Measurements from ENCODE around the gene MAPT. TPM values are rescaled to one million over a fixed set of nuclear protein-coding genes. Genes with fewer than 3 reads are reported as not detected.

MAPT gene
- total RNA-seq, 1 donor from 2014 or later: 2.9 TPM

DNA sequence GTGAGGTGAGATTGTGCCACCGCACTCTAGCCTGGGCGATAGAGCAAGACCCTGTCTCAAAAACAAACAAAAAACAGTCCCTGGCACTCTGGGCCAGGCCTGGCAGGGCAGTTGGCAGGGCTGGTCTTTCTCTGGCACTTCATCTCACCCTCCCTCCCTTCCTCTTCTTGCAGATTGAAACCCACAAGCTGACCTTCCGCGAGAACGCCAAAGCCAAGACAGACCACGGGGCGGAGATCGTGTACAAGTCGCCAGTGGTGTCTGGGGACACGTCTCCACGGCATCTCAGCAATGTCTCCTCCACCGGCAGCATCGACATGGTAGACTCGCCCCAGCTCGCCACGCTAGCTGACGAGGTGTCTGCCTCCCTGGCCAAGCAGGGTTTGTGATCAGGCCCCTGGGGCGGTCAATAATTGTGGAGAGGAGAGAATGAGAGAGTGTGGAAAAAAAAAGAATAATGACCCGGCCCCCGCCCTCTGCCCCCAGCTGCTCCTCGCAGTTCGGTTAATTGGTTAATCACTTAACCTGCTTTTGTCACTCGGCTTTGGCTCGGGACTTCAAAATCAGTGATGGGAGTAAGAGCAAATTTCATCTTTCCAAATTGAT, 129.5 kb downstream of the MAPT start:
- DNase-seq (ENCODE audit: low spot score): no peak
- Mint-ChIP-seq H3K4me1 (ENCODE audit: low read depth) (peaks cover 6% of the 10 kb centered on the region), H3K27me3 (ENCODE audit: low read depth) (no peaks in the 10 kb centered on the region), H3K27ac (ENCODE audit: unreplicated experiment) (no peak overlapping the region), H3K36me3 (ENCODE audit: low read depth) (peaks cover 14% of the 10 kb centered on the region), H3K9me3 (ENCODE audit: low read depth) (no peaks in the 10 kb centered on the region), H3K4me3 (ENCODE audit: unreplicated experiment) (no peak overlapping the region)
- TF ChIP-seq, protein P1, sequence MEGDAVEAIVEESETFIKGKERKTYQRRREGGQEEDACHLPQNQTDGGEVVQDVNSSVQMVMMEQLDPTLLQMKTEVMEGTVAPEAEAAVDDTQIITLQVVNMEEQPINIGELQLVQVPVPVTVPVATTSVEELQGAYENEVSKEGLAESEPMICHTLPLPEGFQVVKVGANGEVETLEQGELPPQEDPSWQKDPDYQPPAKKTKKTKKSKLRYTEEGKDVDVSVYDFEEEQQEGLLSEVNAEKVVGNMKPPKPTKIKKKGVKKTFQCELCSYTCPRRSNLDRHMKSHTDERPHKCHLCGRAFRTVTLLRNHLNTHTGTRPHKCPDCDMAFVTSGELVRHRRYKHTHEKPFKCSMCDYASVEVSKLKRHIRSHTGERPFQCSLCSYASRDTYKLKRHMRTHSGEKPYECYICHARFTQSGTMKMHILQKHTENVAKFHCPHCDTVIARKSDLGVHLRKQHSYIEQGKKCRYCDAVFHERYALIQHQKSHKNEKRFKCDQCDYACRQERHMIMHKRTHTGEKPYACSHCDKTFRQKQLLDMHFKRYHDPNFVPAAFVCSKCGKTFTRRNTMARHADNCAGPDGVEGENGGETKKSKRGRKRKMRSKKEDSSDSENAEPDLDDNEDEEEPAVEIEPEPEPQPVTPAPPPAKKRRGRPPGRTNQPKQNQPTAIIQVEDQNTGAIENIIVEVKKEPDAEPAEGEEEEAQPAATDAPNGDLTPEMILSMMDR (IDR thresholded peaks at IDR 0.05): no peak

DNA sequence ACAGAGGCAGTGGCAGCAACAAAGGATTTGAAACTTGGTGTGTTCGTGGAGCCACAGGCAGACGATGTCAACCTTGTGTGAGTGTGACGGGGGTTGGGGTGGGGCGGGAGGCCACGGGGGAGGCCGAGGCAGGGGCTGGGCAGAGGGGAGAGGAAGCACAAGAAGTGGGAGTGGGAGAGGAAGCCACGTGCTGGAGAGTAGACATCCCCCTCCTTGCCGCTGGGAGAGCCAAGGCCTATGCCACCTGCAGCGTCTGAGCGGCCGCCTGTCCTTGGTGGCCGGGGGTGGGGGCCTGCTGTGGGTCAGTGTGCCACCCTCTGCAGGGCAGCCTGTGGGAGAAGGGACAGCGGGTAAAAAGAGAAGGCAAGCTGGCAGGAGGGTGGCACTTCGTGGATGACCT, 130.2 kb downstream of the MAPT start:
- Mint-ChIP-seq H3K4me3 (ENCODE audit: unreplicated experiment) (no peak overlapping the region), H3K9me3 (ENCODE audit: low read depth) (no peaks in the 10 kb centered on the region), H3K4me1 (ENCODE audit: low read depth) (peaks cover 6% of the 10 kb centered on the region), H3K36me3 (ENCODE audit: low read depth) (peaks cover 19% of the 10 kb centered on the region), H3K27ac (ENCODE audit: unreplicated experiment) (no peak overlapping the region), H3K27me3 (ENCODE audit: low read depth) (no peaks in the 10 kb centered on the region)
- DNase-seq (ENCODE audit: low spot score): no peak
- TF ChIP-seq, protein P1 (IDR thresholded peaks at IDR 0.05): no peak

GRCh38 chr17:46025060-46025459, 130.7 kb downstream of the MAPT start:
- Mint-ChIP-seq H3K36me3 (ENCODE audit: low read depth) (peaks cover 19% of the 10 kb centered on the region), H3K27ac (ENCODE audit: unreplicated experiment) (no peak overlapping the region), H3K4me3 (ENCODE audit: unreplicated experiment) (no peak overlapping the region), H3K27me3 (ENCODE audit: low read depth) (no peaks in the 10 kb centered on the region), H3K9me3 (ENCODE audit: low read depth) (no peaks in the 10 kb centered on the region), H3K4me1 (ENCODE audit: low read depth) (peaks cover 6% of the 10 kb centered on the region)
- TF ChIP-seq, protein P1 (IDR thresholded peaks at IDR 0.05): no peak
- DNase-seq (ENCODE audit: low spot score): no peak

DNA sequence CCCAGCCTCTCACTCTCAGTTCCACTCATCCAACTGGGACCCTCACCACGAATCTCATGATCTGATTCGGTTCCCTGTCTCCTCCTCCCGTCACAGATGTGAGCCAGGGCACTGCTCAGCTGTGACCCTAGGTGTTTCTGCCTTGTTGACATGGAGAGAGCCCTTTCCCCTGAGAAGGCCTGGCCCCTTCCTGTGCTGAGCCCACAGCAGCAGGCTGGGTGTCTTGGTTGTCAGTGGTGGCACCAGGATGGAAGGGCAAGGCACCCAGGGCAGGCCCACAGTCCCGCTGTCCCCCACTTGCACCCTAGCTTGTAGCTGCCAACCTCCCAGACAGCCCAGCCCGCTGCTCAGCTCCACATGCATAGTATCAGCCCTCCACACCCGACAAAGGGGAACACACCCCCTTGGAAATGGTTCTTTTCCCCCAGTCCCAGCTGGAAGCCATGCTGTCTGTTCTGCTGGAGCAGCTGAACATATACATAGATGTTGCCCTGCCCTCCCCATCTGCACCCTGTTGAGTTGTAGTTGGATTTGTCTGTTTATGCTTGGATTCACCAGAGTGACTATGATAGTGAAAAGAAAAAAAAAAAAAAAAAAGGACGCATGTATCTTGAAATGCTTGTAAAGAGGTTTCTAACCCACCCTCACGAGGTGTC, 131.3 kb downstream of the MAPT start:
- no peaks in the 10 kb centered on the region for H3K27me3 Mint-ChIP-seq (ENCODE audit: low read depth)
- TF ChIP-seq, protein P1 (IDR thresholded peaks at IDR 0.05): no peak
- no peak overlapping the region for H3K4me3 Mint-ChIP-seq (ENCODE audit: unreplicated experiment)

DNA sequence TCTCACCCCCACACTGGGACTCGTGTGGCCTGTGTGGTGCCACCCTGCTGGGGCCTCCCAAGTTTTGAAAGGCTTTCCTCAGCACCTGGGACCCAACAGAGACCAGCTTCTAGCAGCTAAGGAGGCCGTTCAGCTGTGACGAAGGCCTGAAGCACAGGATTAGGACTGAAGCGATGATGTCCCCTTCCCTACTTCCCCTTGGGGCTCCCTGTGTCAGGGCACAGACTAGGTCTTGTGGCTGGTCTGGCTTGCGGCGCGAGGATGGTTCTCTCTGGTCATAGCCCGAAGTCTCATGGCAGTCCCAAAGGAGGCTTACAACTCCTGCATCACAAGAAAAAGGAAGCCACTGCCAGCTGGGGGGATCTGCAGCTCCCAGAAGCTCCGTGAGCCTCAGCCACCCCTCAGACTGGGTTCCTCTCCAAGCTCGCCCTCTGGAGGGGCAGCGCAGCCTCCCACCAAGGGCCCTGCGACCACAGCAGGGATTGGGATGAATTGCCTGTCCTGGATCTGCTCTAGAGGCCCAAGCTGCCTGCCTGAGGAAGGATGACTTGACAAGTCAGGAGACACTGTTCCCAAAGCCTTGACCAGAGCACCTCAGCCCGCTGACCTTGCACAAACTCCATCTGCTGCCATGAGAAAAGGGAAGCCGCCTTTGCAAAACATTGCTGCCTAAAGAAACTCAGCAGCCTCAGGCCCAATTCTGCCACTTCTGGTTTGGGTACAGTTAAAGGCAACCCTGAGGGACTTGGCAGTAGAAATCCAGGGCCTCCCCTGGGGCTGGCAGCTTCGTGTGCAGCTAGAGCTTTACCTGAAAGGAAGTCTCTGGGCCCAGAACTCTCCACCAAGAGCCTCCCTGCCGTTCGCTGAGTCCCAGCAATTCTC, 132.1 kb downstream of the MAPT start:
- Mint-ChIP-seq H3K27ac (ENCODE audit: unreplicated experiment) (no peak overlapping the region), H3K9me3 (ENCODE audit: low read depth) (no peaks in the 10 kb centered on the region), H3K4me1 (ENCODE audit: low read depth) (peaks cover 6% of the 10 kb centered on the region), H3K27me3 (ENCODE audit: low read depth) (no peaks in the 10 kb centered on the region), H3K36me3 (ENCODE audit: low read depth) (peaks cover 32% of the 10 kb centered on the region), H3K4me3 (ENCODE audit: unreplicated experiment) (no peak overlapping the region)
- TF ChIP-seq, protein P1 (IDR thresholded peaks at IDR 0.05): no peak
- DNase-seq (ENCODE audit: low spot score): no peak

More for the DNA sequence above, 131.3 kb downstream of the MAPT start:
- Mint-ChIP-seq H3K4me1 (ENCODE audit: low read depth) (peaks cover 6% of the 10 kb centered on the region), H3K9me3 (ENCODE audit: low read depth) (no peaks in the 10 kb centered on the region), H3K36me3 (ENCODE audit: low read depth) (peaks cover 25% of the 10 kb centered on the region), H3K27ac (ENCODE audit: unreplicated experiment) (no peak overlapping the region)
- no peak for DNase-seq (ENCODE audit: low spot score)

All from chondrocyte (in vitro differentiated cells).